Measurements from ENCODE around the gene RIOK2. TPM values are rescaled to one million over a fixed set of nuclear protein-coding genes. Genes with fewer than 3 reads are reported as not detected.

Gene RIOK2
- total and polyA plus RNA-seq, 2 experiments from 2014 or later = 34.4 to 44.1 TPM

- H3K9me2 ChIP-seq (replicated peaks; ENCODE audit: insufficient read depth) = no peaks in the 10 kb centered on the region
- no peak for DNase-seq (ENCODE audit: low spot score)
- peaks cover 4% of the 10 kb centered on the region for H3K4me1 ChIP-seq (ENCODE audit: insufficient read depth)
- 86% methylated on average over 2 of the region's 2 CpGs for WGBS (ENCODE audit: low lambda C conversion rate, missing lambda C conversion rate)
- H3K79me2 ChIP-seq = no peaks in the 10 kb centered on the region
- H2AFZ ChIP-seq = no peak overlapping the region
- no peaks in the 10 kb centered on the region for H3K27me3 ChIP-seq
- H3K27ac ChIP-seq = no peak overlapping the region
- H3K9me3 ChIP-seq (ENCODE audit: low read depth) = no peaks in the 10 kb centered on the region
- no peak overlapping the region for H3K4me2 ChIP-seq
- no peak overlapping the region for H3K4me3 ChIP-seq
- TF ChIP-seq EZH2 (IDR thresholded peaks at IDR 0.05; ENCODE audit: borderline replicate concordance) = no peak
- TF ChIP-seq CTCF (IDR thresholded peaks at IDR 0.05; ENCODE audit: poor library complexity) = no peak
- no peak for TF ChIP-seq EZH2phosphoT487 (IDR thresholded peaks at IDR 0.05; ENCODE audit: low read depth, severe bottlenecking, unreplicated experiment)
- no peaks in the 10 kb centered on the region for H4K20me1 ChIP-seq (ENCODE audit: insufficient read depth, poor library complexity, severe bottlenecking)
- H3K36me3 ChIP-seq (replicated peaks; ENCODE audit: insufficient read depth, low read depth) = no peaks in the 10 kb centered on the region
Observed at GRCh38 chr5:97118261-97119006, 64.6 kb downstream of the RIOK2 start.

- Histone ChIP-seq H3K79me2 (no peaks in the 10 kb centered on the region), H3K27ac (no peak overlapping the region), H3K4me3 (no peak overlapping the region), H4K20me1 (ENCODE audit: insufficient read depth, poor library complexity, severe bottlenecking) (no peaks in the 10 kb centered on the region), H3K9me3 (ENCODE audit: low read depth) (no peaks in the 10 kb centered on the region), H3K4me1 (ENCODE audit: insufficient read depth) (peaks cover 17% of the 10 kb centered on the region), H3K36me3 (replicated peaks; ENCODE audit: insufficient read depth, low read depth) (no peaks in the 10 kb centered on the region), H2AFZ (no peak overlapping the region), H3K27me3 (no peaks in the 10 kb centered on the region), H3K4me2 (no peak overlapping the region), H3K9me2 (replicated peaks; ENCODE audit: insufficient read depth) (no peaks in the 10 kb centered on the region)
- no peak for DNase-seq (ENCODE audit: low spot score)
- TF ChIP-seq EZH2 (IDR thresholded peaks at IDR 0.05; ENCODE audit: borderline replicate concordance) (no peak), CTCF (IDR thresholded peaks at IDR 0.05; ENCODE audit: poor library complexity) (no peak), EZH2phosphoT487 (IDR thresholded peaks at IDR 0.05; ENCODE audit: low read depth, severe bottlenecking, unreplicated experiment) (no peak)
- 46% methylated on average over 9 of the region's 9 CpGs for WGBS (ENCODE audit: low lambda C conversion rate, missing lambda C conversion rate)
Observed at GRCh38 chr5:97115932-97116331, 67.1 kb downstream of the RIOK2 start.

- no peaks in the 10 kb centered on the region for H4K20me1 ChIP-seq (ENCODE audit: insufficient read depth, poor library complexity, severe bottlenecking)
- peak overlapping the region; percentile 12 for H3K27ac ChIP-seq
- no peaks in the 10 kb centered on the region for H3K36me3 ChIP-seq (replicated peaks; ENCODE audit: insufficient read depth, low read depth)
- no peaks in the 10 kb centered on the region for H3K9me2 ChIP-seq (replicated peaks; ENCODE audit: insufficient read depth)
- peaks cover 19% of the 10 kb centered on the region for H3K4me1 ChIP-seq (ENCODE audit: insufficient read depth)
- H3K27me3 ChIP-seq = no peaks in the 10 kb centered on the region
- TF ChIP-seq EZH2 (IDR thresholded peaks at IDR 0.05; ENCODE audit: borderline replicate concordance) (no peak), EZH2phosphoT487 (IDR thresholded peaks at IDR 0.05; ENCODE audit: low read depth, severe bottlenecking, unreplicated experiment) (no peak), CTCF (IDR thresholded peaks at IDR 0.05; ENCODE audit: poor library complexity) (no peak)
- no peak for DNase-seq (ENCODE audit: low spot score)
- peak overlapping the region; percentile 36 for H3K4me2 ChIP-seq
- H3K4me3 ChIP-seq = no peak overlapping the region
- no peaks in the 10 kb centered on the region for H3K9me3 ChIP-seq (ENCODE audit: low read depth)
- no peak overlapping the region for H2AFZ ChIP-seq
- WGBS (ENCODE audit: low lambda C conversion rate, missing lambda C conversion rate) = 50% methylated on average over 6 of the region's 6 CpGs
- H3K79me2 ChIP-seq = no peaks in the 10 kb centered on the region
Observed at GRCh38 chr5:97112230-97112629, 70.8 kb downstream of the RIOK2 start.

Measured in hepatocyte (in vitro differentiated cells).